SK-N-SH (cell line): Measurements from ENCODE around the gene KCNN1. TPM values are rescaled to one million over a fixed set of nuclear protein-coding genes. Genes with fewer than 3 reads are reported as not detected.

Experiments
- CTCF ChIA-PET: fragments of 300-600, 350-600 bp; formaldehyde crosslinking; extraction: SDS; loops from one replicate; lab custom pipeline; 2021; lab: Yijun Ruan, JAX
- POLR2A ChIA-PET: fragments of 350-600 bp; sonication (Branson Sonifier 250); formaldehyde crosslinking; extraction: SDS; loops from one replicate; lab custom pipeline; 2020; ENCODE audit warnings: antibody characterized with exemption, inconsistent platforms; lab: Yijun Ruan, JAX
- DNase-seq: peaks from one replicate; pipeline ENCODE4 v3.0.0; 2012
- H2AFZ ChIP-seq: fragments of 200-600 bp; sonication (generic); 2 replicates; pipeline ENCODE4 v1.8.1; 2016; ENCODE audit warnings: antibody characterized with exemption, mild to moderate bottlenecking, low read depth
- H3F3A ChIP-seq: fragments of 200-600 bp; sonication (generic); replicated peaks from 2 replicates; pipeline ENCODE3; 2016; ENCODE audit warnings: antibody characterized with exemption, mild to moderate bottlenecking; ENCODE audit not compliant: insufficient read depth
- H3K27ac ChIP-seq, 2 experiments: fragments of 200-500 bp in 1 of 2; fragments of 200-600 bp in 1 of 2; sonication (Bioruptor generic) in 1 of 2; sonication (generic), shearing (Covaris generic) in 1 of 2; 2 replicates each; pipeline versions ENCODE4 v1.5.1 to v1.6.1; 2014 to 2016; ENCODE audit warnings: low read depth in 2 of 2, inconsistent platforms in 1 of 2, low read length in 1 of 2, mild to moderate bottlenecking in 1 of 2, mixed read lengths in 1 of 2
- H3K27me3 ChIP-seq: fragments of 200-600 bp; sonication (generic), shearing (Covaris generic); 2 replicates; pipeline ENCODE4 v1.6.1; 2016; ENCODE audit warnings: mixed run types; ENCODE audit not compliant: insufficient read depth
- H3K36me3 ChIP-seq, 2 experiments: fragments of 200-500 bp in 1 of 2; fragments of 200-600 bp in 1 of 2; sonication (Bioruptor generic) in 1 of 2; sonication (generic) in 1 of 2; replicated peaks in 1 of 2; 2 replicates each; pipeline versions ENCODE3 to v1.5.1; 2014 to 2016; ENCODE audit warnings: low read length in 1 of 2, mild to moderate bottlenecking in 1 of 2; ENCODE audit not compliant: insufficient read depth in 2 of 2, control insufficient read depth in 1 of 2
- H3K4me1 ChIP-seq, 2 experiments: fragments of 200-500 bp in 1 of 2; fragments of 200-600 bp in 1 of 2; sonication (Bioruptor generic) in 1 of 2; sonication (generic), shearing (Covaris generic) in 1 of 2; 2 replicates each; pipeline versions ENCODE4 v1.5.1 to v1.6.1; 2014 to 2016; ENCODE audit warnings: low read depth in 1 of 2, low read length in 1 of 2, mixed run types in 1 of 2; ENCODE audit not compliant: insufficient read depth in 2 of 2, control insufficient read depth in 1 of 2
- H3K4me2 ChIP-seq: fragments of 200-600 bp; sonication (generic), shearing (Covaris generic); 2 replicates; pipeline ENCODE4 v1.6.1; 2017; ENCODE audit warnings: mixed run types
- H3K4me3 ChIP-seq, 2 experiments: fragments of 200-500 bp in 1 of 2; fragments of 200-600 bp in 1 of 2; sonication (Bioruptor generic) in 1 of 2; sonication (generic), shearing (Covaris generic) in 1 of 2; 2 replicates each; pipeline versions ENCODE4 v1.5.1 to v1.8.1; 2014 to 2016; ENCODE audit warnings: low read depth in 2 of 2, inconsistent platforms in 1 of 2, low read length in 1 of 2, mild to moderate bottlenecking in 1 of 2, mixed read lengths in 1 of 2, moderate library complexity in 1 of 2
- H3K79me2 ChIP-seq: fragments of 200-600 bp; sonication (generic); 2 replicates; pipeline ENCODE4 v1.8.1; 2017; ENCODE audit warnings: mild to moderate bottlenecking; ENCODE audit not compliant: insufficient read depth
- H3K9ac ChIP-seq: fragments of 200-600 bp; sonication (generic); 2 replicates; pipeline ENCODE4 v1.6.1; 2017; ENCODE audit warnings: mixed run types
- H3K9me2 ChIP-seq: fragments of 200-600 bp; sonication (generic); 2 replicates; pipeline ENCODE4 v1.6.1; 2017; ENCODE audit warnings: mixed run types
- H3K9me3 ChIP-seq: fragments of 200-600 bp; sonication (generic); 2 replicates; pipeline ENCODE4 v1.6.1; 2017; ENCODE audit warnings: mixed run types, mild to moderate bottlenecking, moderate library complexity
- H4K20me1 ChIP-seq: fragments of 200-600 bp; sonication (generic); 2 replicates; pipeline ENCODE4 v1.6.1; 2017; ENCODE audit warnings: mild to moderate bottlenecking, mixed run types; ENCODE audit not compliant: insufficient read depth
- CHD2 ChIP-seq: fragments of 150-350 bp; IDR thresholded peaks from 2 replicates; pipeline ENCODE4 v1.6.1; 2018; ENCODE audit warnings: low read length; ENCODE audit not compliant: partially characterized antibody
- ELF1 ChIP-seq: IDR thresholded peaks from 2 replicates; pipeline ENCODE4 v1.4.0; 2012
- FOSL2 ChIP-seq: IDR thresholded peaks from 2 replicates; pipeline ENCODE4 v1.4.0; 2012; ENCODE audit warnings: low read depth, mild to moderate bottlenecking, moderate library complexity, borderline replicate concordance
- GABPA ChIP-seq: IDR thresholded peaks from 2 replicates; pipeline ENCODE4 v1.4.0; 2012; ENCODE audit warnings: low read depth, mild to moderate bottlenecking
- GATA2 ChIP-seq: sonication (generic); formaldehyde crosslinking; IDR thresholded peaks from 2 replicates; pipeline ENCODE4 v1.5.0; 2020; ENCODE audit warnings: mild to moderate bottlenecking, missing genetic modification reagents
- MAX ChIP-seq: IDR thresholded peaks from 2 replicates; pipeline ENCODE4 v1.4.0; 2012; ENCODE audit warnings: low read depth
- MEF2A ChIP-seq: IDR thresholded peaks from 2 replicates; pipeline ENCODE4 v1.4.0; 2012; ENCODE audit warnings: low read depth, borderline replicate concordance
- MXI1 ChIP-seq: IDR thresholded peaks from 2 replicates; pipeline ENCODE4 v1.6.1; 2012; ENCODE audit warnings: mild to moderate bottlenecking, low read depth, low read length, improper control_type of control experiment
- NFIC ChIP-seq: IDR thresholded peaks from 2 replicates; pipeline ENCODE4 v1.4.0; 2012; ENCODE audit warnings: borderline replicate concordance
- NRF1 ChIP-seq: IDR thresholded peaks from 2 replicates; pipeline ENCODE4 v1.6.1; 2012; ENCODE audit warnings: low read depth, mild to moderate bottlenecking, low read length
- POLR2AphosphoS5 ChIP-seq: IDR thresholded peaks from 2 replicates; pipeline ENCODE4 v1.6.1; 2012; ENCODE audit warnings: low read depth, low read length
- RAD21 ChIP-seq: IDR thresholded peaks from 2 replicates; pipeline ENCODE4 v1.6.1; 2012; ENCODE audit warnings: mild to moderate bottlenecking, low read length
- RCOR1 ChIP-seq: fragments of 150-350 bp; IDR thresholded peaks from 2 replicates; pipeline ENCODE4 v1.6.1; 2017; ENCODE audit warnings: antibody characterized with exemption, low read length
- RXRA ChIP-seq: IDR thresholded peaks from 2 replicates; pipeline ENCODE4 v1.4.0; 2012; ENCODE audit warnings: low read depth, mild to moderate bottlenecking, borderline replicate concordance
- SMC3 ChIP-seq: IDR thresholded peaks from 2 replicates; pipeline ENCODE4 v1.6.1; 2012; ENCODE audit warnings: low read depth, low read length, improper control_type of control experiment
- TAF1 ChIP-seq: IDR thresholded peaks from 2 replicates; pipeline ENCODE4 v1.6.1; 2012; ENCODE audit warnings: low read depth, mild to moderate bottlenecking, low read length, moderate library complexity, borderline replicate concordance
- TCF12 ChIP-seq: IDR thresholded peaks from 2 replicates; pipeline ENCODE4 v1.4.0; 2012
- TEAD4 ChIP-seq: IDR thresholded peaks from 2 replicates; pipeline ENCODE4 v1.4.0; 2012; ENCODE audit warnings: mild to moderate bottlenecking, borderline replicate concordance; ENCODE audit not compliant: insufficient read depth
- WGBS: methylation state at CpG from one replicate; pipeline ENCODE4 v1.1.6; 2017; ENCODE audit warnings: low lambda C conversion rate; 5-methylcytosine and 5-hydroxymethylcytosine counted together
- polyA plus RNA-seq, 3 experiments: library from polyadenylated mRNA; depleted of rRNA; stranded (reverse); fragments of >200 nt; gene quantifications; 2 replicates each; pipeline ENCODE4 v1.2.3, GENCODE V29; 2012
- TF ChIP-seq, protein P1 (sequence below): fragments of 200-600 bp; sonication (generic); IDR thresholded peaks from 2 replicates; pipeline ENCODE4 v1.6.1; 2017; ENCODE audit warnings: antibody characterized with exemption, mild to moderate bottlenecking, moderate library complexity
- TF ChIP-seq, protein P2 (sequence below): fragments of 150-350 bp; IDR thresholded peaks from 2 replicates; pipeline ENCODE4 v1.6.1; 2016; ENCODE audit warnings: mild to moderate bottlenecking, low read depth, low read length
- TF ChIP-seq, protein P3 (sequence below): fragments of 150-350 bp; IDR thresholded peaks from 2 replicates; pipeline ENCODE4 v1.6.1; 2017; ENCODE audit warnings: antibody characterized with exemption, low read length, low read depth, borderline replicate concordance

The KCNN1 gene
- polyA plus RNA-seq, 1 of the 3 experiments (the other 2 are of a cell fraction): 3.6 TPM

DNA sequence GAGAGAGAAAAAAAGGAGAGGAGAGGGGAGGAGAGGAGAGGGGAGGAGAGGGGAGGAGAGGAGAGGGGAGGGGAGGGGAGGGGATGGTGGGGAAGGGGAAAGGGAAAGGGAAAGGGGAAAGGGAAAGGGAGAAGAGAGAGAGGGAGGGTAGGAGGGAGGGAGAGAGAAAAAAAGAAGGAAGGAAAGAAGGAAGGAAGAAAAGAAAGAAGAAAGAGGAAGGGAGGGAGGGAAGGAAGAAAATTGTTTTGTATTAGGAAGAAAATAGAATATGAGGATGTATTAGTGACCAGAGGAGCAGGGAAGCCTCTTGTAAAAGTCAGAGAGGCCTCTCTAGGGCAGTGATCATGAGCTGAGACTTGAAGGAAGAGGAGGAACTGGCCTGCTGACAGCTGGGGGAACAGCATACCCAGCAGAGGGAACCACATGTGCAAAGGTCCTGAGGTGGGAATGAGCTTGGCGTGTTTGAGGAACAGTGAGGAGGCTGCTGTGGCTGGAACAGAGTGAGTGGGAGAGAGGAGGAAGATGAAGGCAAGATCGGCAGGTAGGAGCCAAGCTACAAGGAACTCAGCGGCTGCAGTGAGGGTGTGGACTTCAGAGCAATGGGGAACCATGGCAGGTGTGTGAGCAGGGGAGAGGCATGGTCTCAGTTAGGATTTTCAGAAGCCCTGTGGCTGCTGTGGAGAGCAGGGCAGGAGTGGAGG lies 9.6 kb upstream of the KCNN1 start:
- TF ChIP-seq ELF1 (no peak), TEAD4 (no peak), RAD21 (no peak), CHD2 (no peak), GABPA (no peak), RCOR1 (no peak), SMC3 (no peak), TCF12 (no peak)
- TF ChIP-seq, protein P1, sequence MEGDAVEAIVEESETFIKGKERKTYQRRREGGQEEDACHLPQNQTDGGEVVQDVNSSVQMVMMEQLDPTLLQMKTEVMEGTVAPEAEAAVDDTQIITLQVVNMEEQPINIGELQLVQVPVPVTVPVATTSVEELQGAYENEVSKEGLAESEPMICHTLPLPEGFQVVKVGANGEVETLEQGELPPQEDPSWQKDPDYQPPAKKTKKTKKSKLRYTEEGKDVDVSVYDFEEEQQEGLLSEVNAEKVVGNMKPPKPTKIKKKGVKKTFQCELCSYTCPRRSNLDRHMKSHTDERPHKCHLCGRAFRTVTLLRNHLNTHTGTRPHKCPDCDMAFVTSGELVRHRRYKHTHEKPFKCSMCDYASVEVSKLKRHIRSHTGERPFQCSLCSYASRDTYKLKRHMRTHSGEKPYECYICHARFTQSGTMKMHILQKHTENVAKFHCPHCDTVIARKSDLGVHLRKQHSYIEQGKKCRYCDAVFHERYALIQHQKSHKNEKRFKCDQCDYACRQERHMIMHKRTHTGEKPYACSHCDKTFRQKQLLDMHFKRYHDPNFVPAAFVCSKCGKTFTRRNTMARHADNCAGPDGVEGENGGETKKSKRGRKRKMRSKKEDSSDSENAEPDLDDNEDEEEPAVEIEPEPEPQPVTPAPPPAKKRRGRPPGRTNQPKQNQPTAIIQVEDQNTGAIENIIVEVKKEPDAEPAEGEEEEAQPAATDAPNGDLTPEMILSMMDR: no peak
- peaks cover 29% of the 10 kb centered on the region for H3K27me3 ChIP-seq
- H3K4me1 ChIP-seq: peaks cover 0 to 3% of the 10 kb centered on the region in 2 experiments; a peak in 1 of 4 replicates
- H3K79me2 ChIP-seq: no peaks in the 10 kb centered on the region
- no peaks in the 10 kb centered on the region for H3K9me2 ChIP-seq
- H3K9ac ChIP-seq: no peak overlapping the region
- no peak overlapping the region for H3K4me2 ChIP-seq
- no peak overlapping the region for H3K4me3 ChIP-seq
- no peaks in the 10 kb centered on the region for H4K20me1 ChIP-seq
- no peak overlapping the region for H2AFZ ChIP-seq
- POLR2A ChIA-PET: no interaction called here
- no peaks in the 10 kb centered on the region for H3F3A ChIP-seq
- WGBS: 45% methylated on average over 3 of the region's 3 CpGs
- CTCF ChIA-PET: interaction anchor here (0.6 to 3.4 kb wide), 4 partner anchors 10 to 70 kb away, joined by 3 to 11 read pairs (median 4); partner anchors contain the start of gene KCNN1
- H3K27ac ChIP-seq: no peak overlapping the region
- no peaks in the 10 kb centered on the region for H3K36me3 ChIP-seq
- no peaks in the 10 kb centered on the region for H3K9me3 ChIP-seq
- no peak for DNase-seq

DNA sequence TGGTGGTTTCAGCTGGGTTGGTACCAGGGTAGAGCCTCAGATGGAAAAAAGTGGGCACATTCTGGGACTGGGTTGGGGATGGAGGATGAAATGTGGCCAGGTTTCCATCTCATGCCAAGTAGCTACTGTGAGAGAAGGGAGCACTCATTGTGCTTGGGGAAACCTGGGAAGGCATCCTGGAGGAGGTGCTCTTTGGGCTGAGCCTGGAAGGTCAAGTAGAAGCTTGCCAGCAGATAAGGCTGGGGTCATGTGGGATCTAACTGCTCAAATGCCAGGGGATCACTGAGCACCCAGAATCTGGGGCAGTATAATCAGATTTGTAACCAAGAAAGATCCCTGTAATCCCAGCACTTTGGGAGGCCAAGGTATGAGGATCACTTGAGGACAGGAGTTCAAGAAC lies 9.0 kb upstream of the KCNN1 start:
- H3K9me3 ChIP-seq: no peaks in the 10 kb centered on the region
- no peaks in the 10 kb centered on the region for H4K20me1 ChIP-seq
- no peak overlapping the region for H3K9ac ChIP-seq
- H3K36me3 ChIP-seq: no peaks in the 10 kb centered on the region
- POLR2A ChIA-PET: no interaction called here
- H3K4me1 ChIP-seq: no peaks in the 10 kb centered on the region
- H3K27ac ChIP-seq: no peak overlapping the region
- H3K27me3 ChIP-seq: peaks cover 23% of the 10 kb centered on the region
- no peaks in the 10 kb centered on the region for H3F3A ChIP-seq
- no peak overlapping the region for H2AFZ ChIP-seq
- no peak overlapping the region for H3K4me2 ChIP-seq
- TF ChIP-seq FOSL2: no peak
- TF ChIP-seq RXRA: no peak
- no peak for TF ChIP-seq NFIC
- TF ChIP-seq SMC3: no peak
- no peak for TF ChIP-seq MXI1
- TF ChIP-seq MEF2A: no peak
- no peak for TF ChIP-seq NRF1
- TF ChIP-seq, protein P2, sequence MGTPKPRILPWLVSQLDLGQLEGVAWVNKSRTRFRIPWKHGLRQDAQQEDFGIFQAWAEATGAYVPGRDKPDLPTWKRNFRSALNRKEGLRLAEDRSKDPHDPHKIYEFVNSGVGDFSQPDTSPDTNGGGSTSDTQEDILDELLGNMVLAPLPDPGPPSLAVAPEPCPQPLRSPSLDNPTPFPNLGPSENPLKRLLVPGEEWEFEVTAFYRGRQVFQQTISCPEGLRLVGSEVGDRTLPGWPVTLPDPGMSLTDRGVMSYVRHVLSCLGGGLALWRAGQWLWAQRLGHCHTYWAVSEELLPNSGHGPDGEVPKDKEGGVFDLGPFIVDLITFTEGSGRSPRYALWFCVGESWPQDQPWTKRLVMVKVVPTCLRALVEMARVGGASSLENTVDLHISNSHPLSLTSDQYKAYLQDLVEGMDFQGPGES: no peak
- TF ChIP-seq, protein P3, sequence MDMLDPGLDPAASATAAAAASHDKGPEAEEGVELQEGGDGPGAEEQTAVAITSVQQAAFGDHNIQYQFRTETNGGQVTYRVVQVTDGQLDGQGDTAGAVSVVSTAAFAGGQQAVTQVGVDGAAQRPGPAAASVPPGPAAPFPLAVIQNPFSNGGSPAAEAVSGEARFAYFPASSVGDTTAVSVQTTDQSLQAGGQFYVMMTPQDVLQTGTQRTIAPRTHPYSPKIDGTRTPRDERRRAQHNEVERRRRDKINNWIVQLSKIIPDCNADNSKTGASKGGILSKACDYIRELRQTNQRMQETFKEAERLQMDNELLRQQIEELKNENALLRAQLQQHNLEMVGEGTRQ: no peak
- TF ChIP-seq MAX: no peak
- TF ChIP-seq ELF1: no peak
- no peak for TF ChIP-seq GATA2 (CRISPR knock-in tag)
- no peak for TF ChIP-seq TAF1
- no peak for TF ChIP-seq POLR2AphosphoS5
- TF ChIP-seq GABPA: no peak
- H3K9me2 ChIP-seq: no peaks in the 10 kb centered on the region
- CTCF ChIA-PET: interaction anchor here (0.6 to 3.4 kb wide), 5 partner anchors 9 to 70 kb away, joined by 3 to 11 read pairs (median 4); partner anchors contain the start of gene KCNN1
- no peak overlapping the region for H3K4me3 ChIP-seq
- no peak for DNase-seq
- no peaks in the 10 kb centered on the region for H3K79me2 ChIP-seq
